GM12878 (cell line): ENCODE measurements around the gene STARD13. TPM values are rescaled to one million over a fixed set of nuclear protein-coding genes. Genes with fewer than 3 reads are reported as not detected.

Experiments
- ATAC-seq: fragments of 200-7000 bp; cut with Tn5 transposase; 3 replicates; pipeline ENCODE4 v1.9.1; 2020; ENCODE audit warnings: mild to moderate bottlenecking, moderate library complexity
- BruUV-seq: library from RNA; stranded (reverse); fragments of 400-500 nt; replicated peaks from 2 replicates; lab custom pipeline; 2021; lab: Mats Ljungman, UMichigan
- CTCF ChIA-PET: fragments of 300-600 bp; sonication (Branson Sonifier 250); formaldehyde crosslinking; extraction: SDS; loops from one replicate; lab custom pipeline; 2021; ENCODE audit warnings: inconsistent platforms; lab: Yijun Ruan, JAX
- POLR2A ChIA-PET: fragments of 350-600 bp; formaldehyde crosslinking; extraction: SDS; loops from one replicate; lab custom pipeline; 2021; ENCODE audit warnings: inconsistent platforms; lab: Charles Lee
- RAD21 ChIA-PET: fragments of 300-600 bp; sonication (Branson Sonifier 250); formaldehyde crosslinking; loops from one replicate; lab custom pipeline; 2023; ENCODE audit warnings: antibody characterized with exemption; ENCODE audit not compliant: unreplicated experiment; lab: Charles Lee
- SMC1A ChIA-PET: fragments of 300-600 bp; sonication (Branson Sonifier 250); formaldehyde crosslinking; loops from one replicate; lab custom pipeline; 2023; ENCODE audit not compliant: unreplicated experiment, uncharacterized antibody; lab: Charles Lee
- DNase-seq: peaks from one replicate; pipeline ENCODE4 v3.0.0-alpha.2; 2011; ENCODE audit warnings: low read depth, low spot score
- FAIRE-seq: peaks from 3 replicates; lab custom pipeline; 2011; peaks lifted over from hg19 to GRCh38; lab: Jason Lieb, UNC
- H2AFZ ChIP-seq: 2 replicates; pipeline ENCODE4 v1.6.0; 2011; ENCODE audit warnings: low read depth, low read length, control low read depth; ENCODE audit not compliant: control insufficient read depth
- H3K27ac ChIP-seq: 2 replicates; pipeline ENCODE4 v1.5.1; 2011; ENCODE audit warnings: control low read depth; ENCODE audit not compliant: control insufficient read depth, insufficient read depth
- H3K27me3 ChIP-seq, 2 experiments: replicated peaks in 1 of 2; 2 replicates each; pipeline versions ENCODE4 v1.6.0 to v1.6.1; 2011; ENCODE audit warnings: low read length in 1 of 2; ENCODE audit not compliant: control insufficient read depth in 2 of 2, insufficient read depth in 2 of 2
- H3K36me3 ChIP-seq, 2 experiments: 2 replicates each; pipeline ENCODE4 v1.5.1; 2011; ENCODE audit warnings: low read length in 1 of 2; ENCODE audit not compliant: control insufficient read depth in 2 of 2, insufficient read depth in 2 of 2
- H3K4me1 ChIP-seq: 2 replicates; pipeline ENCODE4 v1.6.1; 2011; ENCODE audit warnings: mild to moderate bottlenecking, low read length, moderate library complexity, mixed read lengths; ENCODE audit not compliant: control insufficient read depth, insufficient read depth
- H3K4me2 ChIP-seq: 2 replicates; pipeline ENCODE4 v1.6.0; 2011; ENCODE audit warnings: control low read depth; ENCODE audit not compliant: control insufficient read depth, insufficient read depth
- H3K4me3 ChIP-seq: fragments of 200-600 bp; sonication (generic); 2 replicates; pipeline ENCODE4 v1.5.1; 2016
- H3K79me2 ChIP-seq: 2 replicates; pipeline ENCODE4 v1.6.0; 2011; ENCODE audit warnings: low read length; ENCODE audit not compliant: control insufficient read depth, insufficient read depth
- H3K9ac ChIP-seq: 2 replicates; pipeline ENCODE4 v1.8.0; 2011; ENCODE audit warnings: low read length, control low read depth, mixed read lengths; ENCODE audit not compliant: control insufficient read depth, insufficient read depth
- H3K9me3 ChIP-seq: replicated peaks from 3 replicates; pipeline ENCODE4 v1.5.1; 2011; ENCODE audit warnings: mild to moderate bottlenecking, low read length; ENCODE audit not compliant: control insufficient read depth, insufficient read depth
- H4K20me1 ChIP-seq: 2 replicates; pipeline ENCODE4 v1.6.0; 2011; ENCODE audit not compliant: control insufficient read depth, insufficient read depth
- ATF3 ChIP-seq: IDR thresholded peaks from 2 replicates; pipeline ENCODE4 v1.6.1; 2011; ENCODE audit warnings: low read depth, mild to moderate bottlenecking, low read length, moderate library complexity, borderline replicate concordance; ENCODE audit errors: extremely low read depth
- DPF2 ChIP-seq: fragments of 450-650 bp; IDR thresholded peaks from 2 replicates; pipeline ENCODE4 v1.6.1; 2017; ENCODE audit warnings: mild to moderate bottlenecking
- IKZF2 ChIP-seq, 2 experiments: fragments of 450-650 bp; IDR thresholded peaks; 2 replicates each; pipeline ENCODE4 v1.6.1; 2017; ENCODE audit warnings: mild to moderate bottlenecking in 2 of 2, moderate library complexity in 2 of 2
- JUNB ChIP-seq: IDR thresholded peaks from 2 replicates; pipeline ENCODE4 v1.6.1; 2016; ENCODE audit warnings: antibody characterized with exemption, mild to moderate bottlenecking
- MXI1 ChIP-seq: fragments of 150-350 bp; IDR thresholded peaks from 2 replicates; pipeline ENCODE4 v1.6.1; 2011; ENCODE audit warnings: low read depth, mild to moderate bottlenecking, inconsistent platforms, low read length, improper control_type of control experiment
- MYB ChIP-seq: fragments of 150-350 bp; IDR thresholded peaks from 2 replicates; pipeline ENCODE4 v1.6.1; 2014; ENCODE audit warnings: mild to moderate bottlenecking, low read depth, low read length, borderline replicate concordance
- NFXL1 ChIP-seq: fragments of 450-650 bp; IDR thresholded peaks from 2 replicates; pipeline ENCODE4 v1.6.1; 2017; ENCODE audit warnings: antibody characterized with exemption, mild to moderate bottlenecking, borderline replicate concordance
- NR2C1 ChIP-seq: fragments of 450-650 bp; IDR thresholded peaks from 2 replicates; pipeline ENCODE4 v1.6.1; 2017; ENCODE audit warnings: antibody characterized with exemption, mild to moderate bottlenecking, moderate library complexity
- PKNOX1 ChIP-seq: fragments of 450-650 bp; IDR thresholded peaks from 2 replicates; pipeline ENCODE4 v1.6.1; 2016; ENCODE audit warnings: mild to moderate bottlenecking
- PML ChIP-seq: IDR thresholded peaks from 2 replicates; pipeline ENCODE4 v1.6.1; 2012; ENCODE audit warnings: low read length, inconsistent platforms
- SPI1 ChIP-seq: IDR thresholded peaks from 2 replicates; pipeline ENCODE4 v1.6.1; 2011; ENCODE audit warnings: low read depth, mild to moderate bottlenecking, low read length, moderate library complexity, borderline replicate concordance; ENCODE audit not compliant: insufficient read depth
- ZNF384 ChIP-seq: IDR thresholded peaks from 2 replicates; pipeline ENCODE4 v1.6.1; 2012; ENCODE audit warnings: low read depth, mild to moderate bottlenecking, low read length, improper control_type of control experiment, borderline replicate concordance
- WGBS: methylation state at CpG from one replicate; pipeline ENCODE4 v1.1.6; 2016; ENCODE audit warnings: low lambda C conversion rate; ENCODE audit not compliant: insufficient replicate concordance, insufficient coverage; ENCODE audit errors: missing lambda C conversion rate; 5-methylcytosine and 5-hydroxymethylcytosine counted together
- in situ Hi-C: fragments of 300-500 bp; cut with MboI; formaldehyde crosslinking; loops from 9 replicates; pipeline ENCODE4 v1.14.3; 2018; ENCODE audit warnings: mixed read lengths
- intact Hi-C: fragments of 100-400 bp; cut with micrococcal nuclease; formaldehyde crosslinking; loops from one replicate; pipeline ENCODE4 v1.14.2; 2022; ENCODE audit not compliant: unreplicated experiment
- polyA plus RNA-seq, 11 experiments: library from polyadenylated mRNA; depleted of rRNA in 4 of 11; unstranded in 6 of 11; stranded (reverse) in 5 of 11; fragments of >200 nt; fragmentation: Nextera tagmentation in 4 of 11; fragmentation: Illumina TruSeq in 1 of 11; extraction: Ambion mirVana in 4 of 11; extraction: Trizol in 1 of 11; gene quantifications; 1 replicate in 1 of 11; 2 replicates in 10 of 11; pipeline versions ENCODE4 v1.2.1 to v1.2.3, GENCODE V29; 2011 to 2016; ENCODE audit warnings: inconsistent platforms in 2 of 11, missing spikeins in 2 of 11, low read depth in 1 of 11
- total RNA-seq, 4 experiments: library from RNA; depleted of rRNA in 3 of 4; stranded (reverse); fragments of >200 nt in 3 of 4; fragmentation: Illumina TruSeq in 1 of 4; extraction: Trizol in 1 of 4; gene quantifications; 2 replicates each; pipeline versions ENCODE4 v1.2.1 to v1.2.3, GENCODE V29; 2013 to 2021
- TF ChIP-seq, protein P1 (sequence below): fragments of 450-650 bp; conservative IDR thresholded peaks from 2 replicates; pipeline ENCODE4 v1.6.1; 2017; ENCODE audit warnings: mild to moderate bottlenecking, moderate library complexity
- TF ChIP-seq, protein P2 (sequence below): fragments of 450-650 bp; IDR thresholded peaks from 2 replicates; pipeline ENCODE4 v1.6.1; 2017; ENCODE audit warnings: mild to moderate bottlenecking, low read depth, inconsistent platforms; ENCODE audit not compliant: poor library complexity, severe bottlenecking

Gene STARD13
- total and polyA plus RNA-seq, 10 of the 15 experiments (the other 5 are each of a cell fraction or from before 2014, with no cell fraction given): 4.0 to 41.6 (median 10.1) TPM

DNA sequence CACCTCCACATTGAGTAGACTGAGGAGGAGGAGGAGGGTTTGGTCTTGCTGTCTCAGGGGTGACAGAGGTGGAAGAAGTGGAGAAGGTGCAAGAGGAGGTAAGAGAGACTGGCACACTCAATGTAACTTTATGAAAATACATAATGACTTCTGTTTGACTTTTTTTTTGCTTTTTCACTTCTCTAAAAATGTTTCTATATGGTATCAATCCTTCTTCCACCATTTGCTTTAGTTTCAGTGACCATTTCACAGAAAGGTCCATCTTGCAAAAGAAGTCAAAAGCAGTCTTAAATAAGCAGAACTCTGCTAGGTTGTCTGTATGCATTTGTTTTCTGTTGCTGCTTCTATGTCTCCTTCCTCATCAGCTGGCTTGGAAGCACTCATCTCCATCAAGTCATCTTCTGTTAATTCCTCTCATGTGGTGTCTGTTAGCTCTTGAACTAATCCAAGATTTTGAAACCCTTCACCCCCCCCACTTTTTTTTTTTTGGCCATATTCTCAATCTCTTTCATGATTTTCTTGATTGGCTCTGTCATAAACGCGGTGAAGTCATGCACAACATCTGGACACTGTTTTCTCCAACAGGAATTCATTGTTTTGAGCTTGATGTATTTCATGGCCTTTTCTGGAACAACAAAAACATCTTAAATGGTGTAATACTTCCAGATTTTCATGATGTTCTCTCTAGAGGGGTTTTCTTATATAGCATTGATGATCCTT is 188.5 kb downstream of the STARD13 start (continued):
- TF ChIP-seq PKNOX1 (peak; percentile 43; the same call in 1 of the 2 replicates), IKZF2 (IDR thresholded peaks at IDR 0.05) (no peak), SPI1 (peak; percentile 79)

DNA sequence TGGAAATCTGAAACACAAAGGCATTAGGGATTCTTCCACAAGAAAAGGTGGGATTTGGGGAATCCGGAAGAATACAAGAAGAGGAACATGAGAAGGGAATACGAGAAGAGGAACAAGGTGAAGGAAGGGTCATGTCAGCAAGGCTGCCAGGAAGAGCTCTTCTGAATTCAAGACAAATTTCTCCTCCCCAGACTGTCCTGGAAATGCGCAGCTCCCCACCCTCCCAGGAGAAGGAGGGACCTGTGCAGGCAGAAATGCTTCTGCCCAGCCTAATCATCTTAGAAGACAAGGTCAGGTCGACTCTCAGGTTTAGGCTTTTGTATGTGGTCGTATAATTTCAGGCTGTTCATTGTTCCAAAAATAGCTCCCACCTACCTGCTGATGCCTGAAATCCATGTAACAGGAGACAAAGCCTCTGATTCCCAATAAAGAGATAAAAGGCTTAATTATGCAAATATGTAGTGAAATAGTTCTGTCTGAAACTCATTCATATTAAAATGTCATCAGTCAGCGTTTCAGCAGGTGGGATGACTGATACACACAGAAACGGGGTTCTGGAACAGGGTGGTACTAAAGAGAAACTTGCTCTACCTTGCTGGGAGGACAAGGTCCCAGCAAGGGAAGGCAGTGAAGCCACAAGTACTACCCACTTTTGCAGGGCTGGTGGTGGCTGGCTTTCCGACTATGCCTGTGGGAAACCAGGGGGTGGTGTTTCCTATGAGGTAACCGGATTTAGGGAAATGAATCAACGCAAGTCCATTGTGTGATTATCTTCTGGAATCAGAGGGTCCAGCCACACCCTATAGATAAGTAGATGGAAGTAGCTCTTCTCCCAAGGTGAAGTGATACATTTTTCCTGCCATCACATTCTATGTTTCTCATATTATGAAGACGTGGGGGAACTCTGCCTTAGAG is 193.2 kb downstream of the STARD13 start:
- Histone ChIP-seq H3K27me3 (no peaks in the 10 kb centered on the region), H3K9ac (no peak overlapping the region), H3K4me1 (no peaks in the 10 kb centered on the region), H4K20me1 (no peaks in the 10 kb centered on the region), H3K27ac (no peak overlapping the region), H3K36me3 (no peaks in the 10 kb centered on the region), H3K9me3 (no peaks in the 10 kb centered on the region), H3K79me2 (no peaks in the 10 kb centered on the region), H3K4me2 (no peak overlapping the region), H2AFZ (no peak overlapping the region), H3K4me3 (no peak overlapping the region)
- DNase-seq (no peak), FAIRE-seq (no peak), ATAC-seq (no peak)
- 66% methylated on average over 11 of the region's 11 CpGs for WGBS
- in situ Hi-C loops: no loop called here
- intact Hi-C loops: no loop called here
- ChIA-PET SMC1A (interaction anchor here (1.7 kb wide), 1 partner anchor 11 kb away, joined by 4 read pairs; no protein-coding TSS in a partner anchor), POLR2A (no interaction called here), CTCF (interaction anchor here (0.5 to 2.6 kb wide), 2 partner anchors 17 to 194 kb away, joined by 3 to 11 read pairs; no protein-coding TSS in a partner anchor), RAD21 (interaction anchor here (0.6 kb wide), 1 partner anchor 29 kb away, joined by 3 read pairs; no protein-coding TSS in a partner anchor)
- no TSS peak for BruUV-seq
- TF ChIP-seq, protein P1, sequence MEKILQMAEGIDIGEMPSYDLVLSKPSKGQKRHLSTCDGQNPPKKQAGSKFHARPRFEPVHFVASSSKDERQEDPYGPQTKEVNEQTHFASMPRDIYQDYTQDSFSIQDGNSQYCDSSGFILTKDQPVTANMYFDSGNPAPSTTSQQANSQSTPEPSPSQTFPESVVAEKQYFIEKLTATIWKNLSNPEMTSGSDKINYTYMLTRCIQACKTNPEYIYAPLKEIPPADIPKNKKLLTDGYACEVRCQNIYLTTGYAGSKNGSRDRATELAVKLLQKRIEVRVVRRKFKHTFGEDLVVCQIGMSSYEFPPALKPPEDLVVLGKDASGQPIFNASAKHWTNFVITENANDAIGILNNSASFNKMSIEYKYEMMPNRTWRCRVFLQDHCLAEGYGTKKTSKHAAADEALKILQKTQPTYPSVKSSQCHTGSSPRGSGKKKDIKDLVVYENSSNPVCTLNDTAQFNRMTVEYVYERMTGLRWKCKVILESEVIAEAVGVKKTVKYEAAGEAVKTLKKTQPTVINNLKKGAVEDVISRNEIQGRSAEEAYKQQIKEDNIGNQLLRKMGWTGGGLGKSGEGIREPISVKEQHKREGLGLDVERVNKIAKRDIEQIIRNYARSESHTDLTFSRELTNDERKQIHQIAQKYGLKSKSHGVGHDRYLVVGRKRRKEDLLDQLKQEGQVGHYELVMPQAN: no peak
- TF ChIP-seq MYB (no peak), ZNF384 (no peak), MXI1 (no peak), JUNB (no peak), PML (no peak), ATF3 (no peak), DPF2 (no peak), NFXL1 (no peak), NR2C1 (no peak)
- TF ChIP-seq, protein P2, sequence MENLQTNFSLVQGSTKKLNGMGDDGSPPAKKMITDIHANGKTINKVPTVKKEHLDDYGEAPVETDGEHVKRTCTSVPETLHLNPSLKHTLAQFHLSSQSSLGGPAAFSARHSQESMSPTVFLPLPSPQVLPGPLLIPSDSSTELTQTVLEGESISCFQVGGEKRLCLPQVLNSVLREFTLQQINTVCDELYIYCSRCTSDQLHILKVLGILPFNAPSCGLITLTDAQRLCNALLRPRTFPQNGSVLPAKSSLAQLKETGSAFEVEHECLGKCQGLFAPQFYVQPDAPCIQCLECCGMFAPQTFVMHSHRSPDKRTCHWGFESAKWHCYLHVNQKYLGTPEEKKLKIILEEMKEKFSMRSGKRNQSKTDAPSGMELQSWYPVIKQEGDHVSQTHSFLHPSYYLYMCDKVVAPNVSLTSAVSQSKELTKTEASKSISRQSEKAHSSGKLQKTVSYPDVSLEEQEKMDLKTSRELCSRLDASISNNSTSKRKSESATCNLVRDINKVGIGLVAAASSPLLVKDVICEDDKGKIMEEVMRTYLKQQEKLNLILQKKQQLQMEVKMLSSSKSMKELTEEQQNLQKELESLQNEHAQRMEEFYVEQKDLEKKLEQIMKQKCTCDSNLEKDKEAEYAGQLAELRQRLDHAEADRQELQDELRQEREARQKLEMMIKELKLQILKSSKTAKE: no peak
